GM21381 (cell line): Measurements from ENCODE around the gene FRZB.

Experiments
- ATAC-seq: cut with Tn5 transposase; IDR thresholded peaks from one replicate; pipeline ENCODE4 v1.9.1; 2021; ENCODE audit warnings: mild to moderate bottlenecking, moderate library complexity; ENCODE audit not compliant: unreplicated experiment

Gene FRZB

DNA sequence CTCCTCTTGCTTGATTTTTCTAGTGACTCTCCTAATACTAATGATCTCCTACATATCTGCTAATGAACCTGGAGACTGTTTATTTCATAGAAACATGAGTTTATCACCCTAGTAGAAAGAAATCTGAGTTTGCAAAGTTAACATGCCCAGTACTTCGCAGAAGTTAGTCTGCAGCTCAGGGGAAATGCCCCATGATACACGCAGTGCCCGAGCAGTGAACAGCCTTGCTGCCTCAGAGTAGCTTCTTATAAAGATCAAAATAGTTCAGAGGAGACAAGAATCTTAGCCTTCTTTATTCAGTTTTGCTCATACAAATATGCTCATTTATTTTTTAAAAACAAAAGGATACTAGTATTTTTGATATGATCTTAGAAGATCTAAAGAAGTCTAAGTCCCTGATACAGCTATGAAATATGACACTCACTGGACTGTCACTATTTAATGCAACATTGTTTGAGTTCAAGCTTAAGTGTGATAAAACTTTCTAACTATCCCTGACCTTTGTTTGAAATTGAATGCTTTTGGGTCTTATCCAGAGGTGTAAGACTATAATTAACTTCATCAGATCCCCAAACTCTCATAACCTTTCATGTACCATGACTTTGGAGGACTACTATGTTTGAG is 20.5 kb downstream of the FRZB start:
- ATAC-seq = no peak

DNA sequence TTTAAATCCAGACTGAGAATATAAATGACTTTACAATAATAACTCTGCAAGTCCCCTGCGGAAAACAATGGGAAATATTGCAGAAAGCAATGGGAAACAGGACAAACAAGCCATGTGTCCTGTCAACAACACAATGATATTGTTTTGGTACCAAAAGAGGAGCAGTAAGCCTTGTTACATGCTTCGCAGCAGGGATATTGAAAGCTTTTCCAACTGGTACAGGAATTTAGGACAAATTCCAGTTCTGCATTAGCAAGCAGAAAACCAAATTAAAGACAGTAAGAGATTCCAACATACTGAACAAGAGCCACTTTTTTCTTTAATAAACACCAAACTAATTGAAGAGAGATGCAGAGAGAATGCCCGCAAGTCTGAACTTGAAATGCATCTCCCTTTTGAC is 30.0 kb downstream of the FRZB start:
- no peak for ATAC-seq

DNA sequence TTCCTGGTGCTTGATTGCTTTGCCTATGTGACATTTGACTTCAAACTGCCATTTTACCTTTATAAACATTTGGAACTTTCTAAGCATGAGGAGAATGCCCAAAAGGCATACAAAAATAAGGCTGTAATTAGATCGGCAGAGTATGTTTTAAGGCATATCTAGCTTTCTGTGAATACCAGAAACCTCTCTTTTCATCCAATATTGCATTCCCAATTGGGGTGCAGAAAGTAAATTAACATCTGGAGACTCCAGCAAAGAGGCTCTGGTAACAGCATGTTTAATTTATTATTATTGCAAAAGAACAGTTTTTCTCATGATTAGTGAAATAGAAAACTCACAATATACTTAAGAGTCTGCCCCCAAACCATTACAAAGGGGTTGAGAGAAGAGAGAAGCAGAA is 32.1 kb downstream of the FRZB start:
- no peak for ATAC-seq

DNA sequence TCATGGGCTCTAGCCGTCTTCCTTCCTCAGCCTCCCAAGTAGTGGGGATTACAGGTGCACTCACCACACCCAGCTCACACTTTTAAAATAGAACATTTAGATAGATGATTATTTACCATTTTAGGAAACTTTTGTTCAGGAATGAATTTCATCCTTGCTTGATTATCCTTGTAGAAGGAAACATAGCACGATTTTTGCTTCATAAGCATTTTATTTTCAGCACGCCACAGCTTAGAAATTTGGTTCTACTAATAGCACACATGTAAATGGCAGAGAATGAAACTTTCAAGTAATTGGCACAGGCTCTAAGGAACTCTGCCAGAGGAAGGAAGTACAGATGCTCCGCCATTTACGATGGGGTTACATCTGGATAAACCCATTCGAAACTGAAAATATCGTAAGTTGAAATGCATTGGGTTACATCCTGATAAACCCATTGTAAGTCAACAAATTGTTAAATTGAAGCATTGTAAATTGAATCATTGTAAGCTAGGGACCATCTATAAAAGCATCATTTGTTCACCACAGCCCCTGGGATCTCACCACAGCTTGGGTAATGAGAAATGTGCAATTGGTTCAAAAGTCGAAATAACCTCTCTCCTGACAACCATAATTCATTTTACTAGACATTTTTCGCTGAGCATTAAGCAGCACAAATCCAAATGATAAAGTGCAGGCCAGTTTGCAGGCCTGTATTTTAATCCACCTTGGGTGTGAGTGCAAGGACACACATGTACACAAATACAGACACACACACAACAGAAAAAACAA is 33.2 kb downstream of the FRZB start:
- no peak for ATAC-seq

DNA sequence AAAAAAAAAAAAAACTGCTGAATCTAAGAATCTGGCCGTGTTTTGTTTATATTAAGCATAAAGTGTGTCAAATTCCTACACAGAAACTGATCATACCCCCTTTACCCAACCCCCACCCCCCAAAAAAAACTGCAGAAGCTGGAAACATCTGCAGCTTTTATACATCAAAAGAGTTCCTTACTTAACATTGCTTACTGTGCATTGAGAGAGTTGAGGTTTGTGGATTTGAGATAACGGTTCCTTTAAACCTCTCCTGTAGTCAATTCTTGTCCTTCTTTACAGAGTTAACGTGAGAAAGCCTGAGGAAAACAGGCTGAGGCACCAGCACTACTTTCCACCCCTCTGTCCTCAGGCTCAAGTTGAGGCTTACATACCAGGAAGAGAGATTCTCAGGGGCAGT is 34.5 kb downstream of the FRZB start:
- ATAC-seq = no peak

DNA sequence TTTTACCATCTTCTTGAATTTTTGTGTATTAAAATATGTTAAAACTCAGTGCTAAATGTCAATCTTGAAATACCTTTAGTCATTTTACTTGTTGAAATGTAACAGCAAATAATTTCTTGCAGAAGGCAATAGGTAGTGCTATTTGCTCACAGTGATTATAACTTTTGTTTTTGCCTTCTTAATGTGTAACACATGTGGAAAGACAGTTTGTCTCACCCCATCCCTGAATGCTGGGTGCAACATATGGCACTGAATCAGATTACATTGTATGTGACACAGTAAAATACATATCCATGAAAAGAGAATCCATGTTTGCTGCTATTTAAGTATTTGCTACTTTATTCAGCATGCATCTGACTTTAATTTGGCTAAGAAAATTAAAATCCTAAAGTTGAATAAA is 35.3 kb downstream of the FRZB start:
- no peak for ATAC-seq

DNA sequence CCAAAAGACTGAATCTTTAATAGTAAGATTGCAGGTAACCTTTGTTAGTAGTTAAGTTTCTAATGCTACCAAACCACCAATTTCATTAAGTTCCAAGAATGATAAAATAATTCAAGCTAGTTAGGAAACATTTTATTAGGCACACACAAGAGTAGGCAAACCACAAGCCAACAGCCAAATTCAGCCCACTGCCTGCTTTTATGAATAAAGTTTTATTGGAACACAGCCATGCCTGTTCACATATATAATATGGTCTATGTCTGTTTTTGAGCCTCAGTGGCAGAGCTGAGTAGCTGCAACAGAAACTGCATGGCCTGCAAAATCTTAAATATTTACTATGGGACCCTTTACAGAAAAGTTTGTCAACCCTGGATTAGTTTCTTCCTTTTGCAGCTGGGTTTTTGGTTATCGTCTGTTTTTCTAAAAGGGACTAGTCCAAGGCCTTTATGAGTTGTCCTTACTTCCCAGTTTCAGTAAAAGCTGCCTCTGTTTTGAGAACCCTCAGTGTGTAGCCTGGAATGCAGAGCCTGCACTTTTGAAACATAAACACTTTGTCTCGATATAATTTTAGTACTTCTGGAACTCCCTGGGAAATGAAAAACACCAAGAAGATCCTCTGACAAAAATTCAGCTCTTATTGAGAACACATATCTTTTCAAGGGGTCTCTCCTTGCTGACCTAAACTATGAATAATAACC is 39.1 kb downstream of the FRZB start:
- no peak for ATAC-seq

DNA sequence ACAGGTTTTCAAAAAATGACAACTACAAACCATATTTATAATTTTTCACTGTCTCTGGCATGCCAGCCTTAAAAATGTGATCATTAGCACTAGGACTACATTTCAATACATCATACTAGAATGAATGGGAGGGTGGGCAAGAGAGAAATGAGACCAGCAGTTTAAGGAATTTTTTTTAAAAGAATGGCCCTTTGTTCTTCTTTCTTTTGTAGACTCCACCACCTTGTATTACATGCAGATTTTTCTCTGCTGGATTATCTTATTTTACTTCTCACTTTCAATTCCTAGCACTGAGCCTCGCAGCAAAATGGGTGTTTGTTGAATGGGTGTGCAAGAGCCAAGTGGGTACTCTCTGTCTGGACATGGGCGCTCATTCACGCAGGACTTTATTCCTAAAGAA is 39.9 kb downstream of the FRZB start:
- ATAC-seq = no peak

DNA sequence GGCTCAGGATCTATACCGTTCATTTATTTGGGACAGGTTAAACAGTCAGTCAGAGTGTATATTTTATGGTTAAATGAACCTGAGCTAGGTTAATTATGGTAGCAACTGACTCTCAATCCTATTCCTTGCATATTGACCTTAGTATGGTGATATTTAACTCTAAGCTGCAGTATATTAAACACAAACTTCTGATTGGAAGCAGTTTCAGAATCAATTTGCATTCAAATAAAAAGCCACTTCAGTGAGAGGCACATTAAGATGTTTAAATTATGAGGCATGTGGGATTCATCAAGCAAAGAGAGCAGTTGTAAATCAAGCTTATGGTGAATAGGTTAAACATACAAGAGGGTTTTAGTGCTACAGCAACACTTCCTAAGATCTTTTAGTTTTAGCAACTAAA is 40.4 kb downstream of the FRZB start:
- ATAC-seq = no peak

DNA sequence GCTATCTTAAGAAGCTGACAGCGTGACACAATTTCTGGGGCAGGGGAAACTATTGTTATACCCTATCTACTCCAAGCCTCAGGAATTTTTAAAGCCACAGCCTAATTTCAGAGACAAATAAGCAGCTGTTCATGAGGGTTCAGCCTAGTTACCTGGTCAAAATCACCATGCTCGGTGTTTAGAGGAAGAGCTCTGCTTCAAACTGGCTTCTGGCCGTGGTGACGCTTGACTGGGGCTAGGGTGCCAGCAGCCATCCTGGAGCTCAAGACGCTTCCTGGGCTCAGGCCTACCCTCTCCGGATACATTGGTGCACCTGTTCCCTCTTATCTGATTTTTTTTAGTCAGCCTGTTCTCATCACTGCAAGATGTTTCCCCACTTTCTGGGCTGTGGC is 41.7 kb downstream of the FRZB start:
- no peak for ATAC-seq

DNA sequence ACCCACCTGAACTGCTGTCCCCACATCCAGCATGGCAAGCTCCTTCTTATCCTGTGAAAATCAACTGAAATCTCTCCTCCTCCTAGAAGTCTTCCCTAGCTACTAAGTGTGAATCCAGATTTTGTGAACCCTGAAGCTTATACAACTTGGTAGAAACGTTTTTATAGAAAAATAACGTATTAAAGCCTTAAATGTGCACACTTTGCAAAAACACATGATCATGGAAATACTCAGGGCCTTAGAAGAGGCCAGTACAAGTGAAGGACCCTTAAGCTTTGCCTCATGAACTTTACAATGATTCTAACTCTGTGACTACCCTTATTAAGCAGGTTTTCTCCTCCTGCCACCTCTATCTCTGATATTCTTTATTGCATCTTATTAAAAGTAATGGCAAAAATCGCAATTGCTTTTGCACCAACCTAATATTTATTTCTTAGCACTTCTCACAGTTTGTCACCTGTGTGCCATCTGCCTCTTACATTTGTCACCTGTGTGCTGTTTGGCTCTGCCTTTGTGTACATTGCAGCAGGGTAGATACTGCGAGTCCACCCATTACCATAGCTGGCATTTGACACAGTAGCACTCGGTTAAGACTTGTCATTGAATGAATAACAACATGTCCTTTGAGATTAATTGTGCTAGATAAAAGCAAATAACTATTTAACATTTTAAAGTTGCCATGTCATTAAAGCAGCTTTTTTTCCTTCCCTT is 42.2 kb downstream of the FRZB start:
- ATAC-seq = no peak

DNA sequence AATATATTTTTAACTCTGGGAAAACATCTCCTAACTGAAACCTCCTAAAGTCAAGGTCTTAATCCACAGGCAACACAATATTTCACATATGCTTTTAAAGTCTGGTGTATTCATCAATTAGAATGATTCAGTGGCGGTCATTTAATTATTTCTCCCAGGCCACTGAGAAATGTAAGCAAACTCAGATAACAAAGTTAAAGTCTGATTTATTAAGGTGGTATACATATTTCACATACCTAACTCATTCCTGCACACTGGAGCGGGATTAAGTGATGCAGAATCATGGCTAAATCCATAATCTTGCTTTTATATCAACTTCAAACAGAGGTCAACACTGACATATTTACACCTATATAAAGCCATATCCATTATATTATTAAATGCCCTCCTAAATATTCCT is 43.7 kb downstream of the FRZB start:
- ATAC-seq = no peak

DNA sequence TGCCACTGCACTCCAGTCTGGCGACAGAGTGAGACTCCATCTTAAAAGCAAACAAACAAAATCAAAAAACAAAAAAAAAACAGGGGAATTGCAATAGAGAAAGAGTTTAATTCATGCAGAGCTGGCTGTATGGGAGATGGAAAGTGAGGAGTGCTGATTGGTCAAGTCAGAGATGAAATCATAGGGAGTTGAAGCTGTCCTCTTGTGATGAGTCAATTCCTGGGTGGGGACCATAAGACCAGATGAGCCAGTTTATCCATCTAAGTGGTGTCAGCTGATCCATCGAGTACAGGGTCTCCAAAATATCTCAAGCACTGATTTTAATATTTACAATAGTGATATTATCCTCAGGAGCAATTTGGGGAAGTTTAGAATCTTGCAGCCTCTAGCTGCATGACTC is 45.3 kb downstream of the FRZB start:
- no peak for ATAC-seq

DNA sequence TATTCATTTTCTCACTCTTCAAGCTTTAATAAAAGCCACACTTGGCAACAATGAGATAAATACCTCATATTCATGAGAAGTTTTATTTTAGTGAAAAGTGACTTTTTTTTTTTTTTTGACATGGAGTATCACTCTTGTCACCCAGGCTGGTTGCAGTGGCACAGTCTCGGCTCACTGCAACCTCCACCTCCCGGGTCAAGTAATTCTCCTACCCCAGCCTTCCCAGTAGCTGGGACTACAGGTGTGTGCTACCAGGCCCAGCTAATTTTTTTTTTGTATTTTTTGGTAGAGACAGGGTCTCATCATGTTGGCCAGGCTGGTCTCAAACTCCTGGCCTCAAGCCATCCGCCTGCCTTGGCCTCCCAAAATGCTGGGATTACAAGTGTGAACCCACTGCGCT is 47.0 kb downstream of the FRZB start:
- no peak for ATAC-seq

DNA sequence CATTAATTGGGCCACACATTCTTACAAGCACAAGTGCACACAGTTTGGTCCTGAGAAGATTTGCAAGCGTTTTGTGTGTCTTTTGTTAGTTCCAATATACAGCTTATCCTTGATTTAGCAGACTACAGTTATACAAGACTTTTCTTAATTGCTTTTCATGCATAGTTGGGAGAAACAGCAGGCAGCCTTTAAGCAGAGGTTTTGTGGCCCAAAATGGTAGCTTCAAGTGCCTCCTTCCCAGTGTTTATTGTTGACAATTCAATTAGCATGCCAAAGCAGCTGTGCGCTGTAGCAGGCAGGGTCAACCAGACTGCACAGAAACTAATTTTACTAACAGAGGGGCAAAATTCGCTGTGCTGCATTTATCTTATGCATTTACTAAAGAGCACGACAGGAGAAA is 47.5 kb downstream of the FRZB start:
- no peak for ATAC-seq

DNA sequence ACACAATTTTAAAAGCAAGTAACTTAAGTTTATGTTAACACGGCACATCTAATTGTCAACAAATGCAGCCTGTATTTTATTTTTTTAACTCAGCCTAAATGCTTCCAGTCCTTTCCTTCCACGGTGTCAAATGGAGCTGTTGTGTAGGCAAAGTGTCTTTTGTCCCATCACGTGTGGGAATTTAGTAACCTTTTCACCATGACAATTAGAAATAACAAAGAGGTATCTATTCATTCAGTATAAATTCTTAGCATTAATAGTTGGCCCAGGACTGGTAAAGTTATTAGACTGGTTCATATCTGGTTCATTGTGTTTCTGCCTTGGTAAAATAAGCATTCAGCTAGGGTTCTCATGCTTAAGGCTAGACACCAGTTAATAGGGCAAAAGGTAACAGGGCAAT is 47.9 kb downstream of the FRZB start:
- ATAC-seq = no peak

DNA sequence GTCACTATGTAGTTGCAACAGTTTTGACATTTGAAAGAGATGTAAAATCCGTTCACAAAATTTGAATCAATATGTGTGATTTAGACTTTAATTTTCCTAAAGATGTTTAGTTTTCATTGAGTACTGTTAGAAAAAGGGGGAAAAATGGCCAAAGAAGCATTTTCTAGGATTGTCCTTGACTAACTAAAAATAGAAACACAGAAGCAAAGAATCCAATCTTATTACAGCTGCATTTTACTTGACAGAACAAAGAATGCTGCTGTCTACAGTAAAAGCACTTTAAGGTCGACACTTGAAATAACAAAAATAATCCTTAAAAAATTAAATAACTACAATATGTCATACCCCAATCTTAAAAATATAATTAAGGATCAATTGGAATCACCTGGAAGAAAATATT is 48.9 kb downstream of the FRZB start:
- no peak for ATAC-seq

DNA sequence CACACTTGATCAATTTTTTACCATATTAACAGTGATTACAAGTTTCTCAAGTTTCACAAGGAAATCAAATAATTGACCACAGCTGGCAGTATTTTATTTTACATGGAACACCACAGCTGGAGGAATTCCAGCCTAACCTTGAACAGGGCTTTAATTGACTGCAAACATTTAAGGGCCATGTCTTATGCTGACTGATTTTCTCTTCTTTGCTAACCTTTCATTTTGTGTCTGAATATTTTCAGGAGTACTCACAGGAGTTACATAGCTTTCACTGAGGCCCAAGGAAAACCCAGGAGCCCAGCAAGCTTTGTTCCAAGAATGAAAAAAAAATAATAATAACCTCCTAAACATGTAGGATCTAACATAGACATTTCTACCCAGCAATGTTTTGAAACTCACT is 49.6 kb downstream of the FRZB start:
- no peak for ATAC-seq

DNA sequence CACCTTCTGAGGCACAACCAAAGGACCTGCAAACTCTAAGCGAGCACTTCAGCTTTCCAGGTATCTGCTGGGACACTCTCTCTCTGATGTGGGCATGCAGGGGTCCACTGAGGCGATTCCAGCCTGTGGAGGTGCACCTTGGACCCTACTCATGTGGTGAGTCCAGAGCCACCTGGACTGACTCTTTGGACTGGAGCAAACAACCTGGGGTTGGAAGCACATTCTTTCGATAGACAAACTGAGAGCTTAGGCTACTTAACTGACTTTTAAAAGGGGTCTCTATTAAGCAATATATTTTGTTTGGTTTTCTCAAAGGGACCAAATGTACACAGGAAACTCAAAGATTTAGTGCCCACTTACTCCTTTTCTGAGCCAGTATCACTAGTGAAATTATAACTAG is 51.6 kb downstream of the FRZB start:
- no peak for ATAC-seq

DNA sequence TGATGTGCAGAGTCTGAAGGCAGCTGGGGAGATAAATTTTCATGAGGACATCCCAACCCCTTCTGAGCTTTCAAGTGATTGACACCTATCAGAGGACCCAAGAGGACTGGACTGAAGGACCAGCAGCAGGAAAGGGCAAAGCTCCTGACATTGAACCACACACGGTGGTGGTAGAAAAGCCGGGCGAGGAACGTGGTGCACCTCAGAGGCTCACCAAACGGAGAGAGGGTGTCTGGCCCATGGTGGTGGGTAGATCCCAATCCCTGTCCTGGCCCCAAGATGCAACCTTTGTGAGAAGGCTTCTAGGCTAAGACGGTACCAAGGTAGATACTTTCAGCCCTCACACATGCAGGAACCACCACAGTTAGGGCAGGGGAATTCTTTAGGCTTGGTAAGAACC is 52.1 kb downstream of the FRZB start:
- no peak for ATAC-seq

DNA sequence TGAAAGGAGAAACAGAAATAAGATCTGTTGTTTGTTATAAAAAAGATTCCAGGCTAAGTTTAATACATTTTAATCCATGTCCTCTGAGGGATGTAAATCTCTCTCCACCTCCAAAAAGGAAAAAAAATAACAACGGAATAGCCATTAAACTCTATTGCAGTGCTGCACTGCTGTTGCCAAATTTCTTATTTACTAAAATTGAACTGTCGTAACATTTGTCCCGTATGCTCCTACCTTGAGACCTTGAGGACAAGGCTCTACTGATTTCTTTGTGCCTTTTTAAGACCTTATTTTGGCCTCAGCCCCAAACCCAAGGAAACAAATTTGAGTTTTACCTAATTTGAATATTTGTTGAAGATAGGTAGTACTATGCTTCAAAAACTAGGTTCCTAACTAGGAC is 56.4 kb downstream of the FRZB start:
- no peak for ATAC-seq

DNA sequence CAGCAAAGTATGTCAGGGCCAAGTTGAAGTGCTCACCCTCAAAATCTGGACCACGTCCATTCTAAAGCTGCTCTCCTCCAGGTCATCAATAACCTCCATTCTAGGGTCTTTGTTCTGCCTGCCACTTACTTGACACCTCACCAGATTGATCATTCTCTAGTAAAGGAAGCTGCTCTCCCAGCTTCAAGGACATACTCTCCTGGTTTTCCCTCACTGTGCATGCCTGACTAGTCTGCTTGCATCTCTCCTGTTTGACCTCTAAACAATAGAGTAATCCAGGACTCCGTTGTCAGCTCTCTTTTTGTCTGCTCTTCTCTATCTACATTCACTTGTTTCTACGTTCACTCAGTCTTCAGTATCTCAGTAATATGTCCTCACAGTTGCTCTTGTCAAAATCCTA is 59.1 kb downstream of the FRZB start:
- no peak for ATAC-seq
